CD4-positive, alpha-beta memory T cell (primary cell): Measurements from ENCODE around the gene ZFAND3. TPM values are rescaled to one million over a fixed set of nuclear protein-coding genes. Genes with fewer than 3 reads are reported as not detected.

Source experiments
- CTCF ChIA-PET: fragments of 350-600 bp; sonication (Branson Sonifier 250); formaldehyde crosslinking; loops from one replicate; lab custom pipeline; 2021; ENCODE audit warnings: inconsistent platforms; ENCODE audit not compliant: partially characterized antibody; lab: Charles Lee
- POLR2A ChIA-PET: fragments of 350-600 bp; sonication (Branson Sonifier 250); formaldehyde crosslinking; loops from one replicate; lab custom pipeline; 2021; ENCODE audit not compliant: partially characterized antibody; lab: Charles Lee
- DNase-seq, 5 donors: peaks; one replicate each; pipeline versions ENCODE4 v3.0.0 to v3.0.0-alpha.2; 2020 to 2022; ENCODE audit warnings: mixed read lengths in 1 of 5
- H3K27ac ChIP-seq: one replicate; pipeline ENCODE4 v1.7.0; 2013; ENCODE audit warnings: low read depth, low read length
- H3K27me3 ChIP-seq: 2 replicates; pipeline ENCODE4 v1.7.0; 2013; ENCODE audit warnings: mild to moderate bottlenecking, low read length, moderate library complexity; ENCODE audit not compliant: insufficient read depth
- H3K36me3 ChIP-seq: 2 replicates; pipeline ENCODE4 v1.7.0; 2013; ENCODE audit warnings: mild to moderate bottlenecking, low read length, moderate library complexity; ENCODE audit not compliant: insufficient read depth
- H3K4me1 ChIP-seq: 2 replicates; pipeline ENCODE4 v1.7.0; 2013; ENCODE audit warnings: mild to moderate bottlenecking, low read length, moderate library complexity; ENCODE audit not compliant: insufficient read depth
- H3K4me3 ChIP-seq, 2 donors: one replicate each; pipeline ENCODE4 v1.7.0; 2013; ENCODE audit warnings: low read length in 2 of 2, mild to moderate bottlenecking in 1 of 2
- H3K9me3 ChIP-seq, 2 donors: one replicate each; pipeline ENCODE4 v1.7.0; 2013; ENCODE audit warnings: low read length in 2 of 2, control low read depth in 1 of 2; ENCODE audit not compliant: control insufficient read depth in 1 of 2
- H3K27ac Mint-ChIP-seq, 7 donors: one replicate each; pipeline ENCODE4 v1.8.0; 2020 to 2021; ENCODE audit warnings: mixed read lengths in 7 of 7, mild to moderate bottlenecking in 6 of 7, inconsistent platforms in 3 of 7, moderate library complexity in 3 of 7
- H3K27me3 Mint-ChIP-seq, 2 donors: one replicate each; pipeline ENCODE4 v1.8.0; 2020 to 2021; ENCODE audit warnings: mixed read lengths in 2 of 2
- H3K36me3 Mint-ChIP-seq, 2 donors: one replicate each; pipeline ENCODE4 v1.8.0; 2020 to 2021; ENCODE audit warnings: mixed read lengths in 2 of 2, inconsistent platforms in 1 of 2, mild to moderate bottlenecking in 1 of 2
- H3K4me1 Mint-ChIP-seq, 4 donors: one replicate each; pipeline ENCODE4 v1.8.0; 2020 to 2021; ENCODE audit warnings: mixed read lengths in 4 of 4, mild to moderate bottlenecking in 1 of 4
- H3K4me3 Mint-ChIP-seq, 8 donors: one replicate each; pipeline ENCODE4 v1.8.0; 2020 to 2021; ENCODE audit warnings: mixed read lengths in 8 of 8, mild to moderate bottlenecking in 7 of 8, moderate library complexity in 6 of 8, inconsistent platforms in 3 of 8
- H3K9me3 Mint-ChIP-seq, 8 donors: one replicate each; pipeline ENCODE4 v1.8.0; 2020 to 2021; ENCODE audit warnings: mixed read lengths in 8 of 8, mild to moderate bottlenecking in 5 of 8, inconsistent platforms in 3 of 8, moderate library complexity in 1 of 8
- intact Hi-C: fragments of 100-400 bp; cut with micrococcal nuclease; formaldehyde crosslinking; loops from one replicate; pipeline ENCODE4 v1.15.1; 2023
- polyA plus RNA-seq, 2 donors: library from polyadenylated mRNA; unstranded; fragments of 300-500 nt; fragmentation: Illumina TruSeq; gene quantifications; one replicate each; pipeline ENCODE4 v1.2.3, GENCODE V29; 2021
- total RNA-seq, 2 experiments: library from RNA; stranded (reverse); gene quantifications; one replicate each; pipeline ENCODE4 v1.2.3, GENCODE V29; 2021

ZFAND3 gene
- total and polyA plus RNA-seq, 4 experiments from 2014 or later: 2.1 to 33.0 (median 20.1) TPM

GRCh38 chr6:37819802-37820717 lies 533 bp downstream of the ZFAND3 start:
- Mint-ChIP-seq H3K4me1 (peaks cover 42 to 73% (median 56%) of the 10 kb centered on the region in 4 donors), H3K36me3 (peaks cover 0 to 14% of the 10 kb centered on the region in 2 donors), H3K9me3 (no peaks in the 10 kb centered on the region), H3K27me3 (no peaks in the 10 kb centered on the region), H3K4me3 (peak overlapping the region; percentile 90 to 99 (median 98)), H3K27ac (peak overlapping the region; percentile 43 to 99 (median 91))
- intact Hi-C loops: loop anchor here (1.0 to 10.0 kb wide), 8 partner anchors 29 to 883 kb away; partner anchors contain the start of genes BTBD9, CMTR1, GLO1 and MDGA1
- ChIA-PET POLR2A (interaction anchor here (1.0 to 2.9 kb wide), 16 partner anchors 7 to 883 kb away, joined by 3 to 18 read pairs (median 6); partner anchors contain the start of genes BTBD9, CMTR1 and GLO1), CTCF (interaction anchor here (1.2 kb wide), 1 partner anchor 39 kb away, joined by 4 read pairs; no protein-coding TSS in a partner anchor)
- H3K36me3 ChIP-seq: no peaks in the 10 kb centered on the region
- DNase-seq: peak; percentile 15 to 76 (median 35)
- H3K9me3 ChIP-seq: no peaks in the 10 kb centered on the region
- peak overlapping the region; percentile 6 to 51 for H3K4me3 ChIP-seq
- H3K4me1 ChIP-seq: peaks cover 44% of the 10 kb centered on the region
- peak overlapping the region; percentile 82 for H3K27ac ChIP-seq
- no peaks in the 10 kb centered on the region for H3K27me3 ChIP-seq

- no peak for DNase-seq
- peak overlapping the region; percentile 6 to 51 for H3K4me3 ChIP-seq
- H3K9me3 ChIP-seq: no peaks in the 10 kb centered on the region
- peaks cover 47% of the 10 kb centered on the region for H3K4me1 ChIP-seq
- Mint-ChIP-seq H3K4me1 (peaks cover 45 to 79% (median 57%) of the 10 kb centered on the region in 4 donors), H3K27me3 (no peaks in the 10 kb centered on the region), H3K36me3 (peaks cover 0 to 14% of the 10 kb centered on the region in 2 donors), H3K9me3 (no peaks in the 10 kb centered on the region), H3K4me3 (peak overlapping the region; percentile 89 to 97 (median 92)), H3K27ac (peak overlapping the region; percentile 43 to 96 (median 89))
- no peaks in the 10 kb centered on the region for H3K27me3 ChIP-seq
- peak overlapping the region; percentile 54 for H3K27ac ChIP-seq
- H3K36me3 ChIP-seq: no peaks in the 10 kb centered on the region
- ChIA-PET CTCF (interaction anchor here (1.2 kb wide), 1 partner anchor 38 kb away, joined by 4 read pairs; no protein-coding TSS in a partner anchor), POLR2A (interaction anchor here (1.1 to 1.7 kb wide), 2 partner anchors 305 to 388 kb away, joined by 3 to 6 read pairs; partner anchors contain the start of gene CMTR1)
- intact Hi-C loops: no loop called here
Observed at GRCh38 chr6:37820718-37821079, 1.2 kb downstream of the ZFAND3 start.

- peak overlapping the region in 5 of 7 donors; percentile 3 to 89 (median 33) for H3K27ac Mint-ChIP-seq
- H3K4me1 ChIP-seq: peaks cover 55% of the 10 kb centered on the region
- no peaks in the 10 kb centered on the region for H3K9me3 ChIP-seq
- CTCF ChIA-PET: no interaction called here
- no peak for DNase-seq
- H3K9me3 Mint-ChIP-seq: no peaks in the 10 kb centered on the region
- H3K4me1 Mint-ChIP-seq: peaks cover 49 to 87% (median 62%) of the 10 kb centered on the region in 4 donors
- peaks cover 3 to 14% of the 10 kb centered on the region in 2 donors for H3K36me3 Mint-ChIP-seq
- peak overlapping the region; percentile 89 to 97 (median 92) for H3K4me3 Mint-ChIP-seq
- intact Hi-C loops: no loop called here
- H3K27ac ChIP-seq: peak overlapping the region; percentile 54
- H3K4me3 ChIP-seq: no peak overlapping the region
- no peaks in the 10 kb centered on the region for H3K27me3 ChIP-seq
- H3K27me3 Mint-ChIP-seq: no peaks in the 10 kb centered on the region
- POLR2A ChIA-PET: no interaction called here
- H3K36me3 ChIP-seq: no peaks in the 10 kb centered on the region
Observed at GRCh38 chr6:37821446-37821845, 1.9 kb downstream of the ZFAND3 start.

GRCh38 chr6:37822851-37823682 lies 3.5 kb downstream of the ZFAND3 start:
- peak overlapping the region; percentile 2 to 90 (median 34) for H3K4me3 Mint-ChIP-seq
- H3K9me3 Mint-ChIP-seq: no peaks in the 10 kb centered on the region
- H3K36me3 Mint-ChIP-seq: peaks cover 3 to 14% of the 10 kb centered on the region in 2 donors
- no peaks in the 10 kb centered on the region for H3K27me3 ChIP-seq
- intact Hi-C loops: no loop called here
- peaks cover 53 to 89% (median 69%) of the 10 kb centered on the region in 4 donors for H3K4me1 Mint-ChIP-seq
- H3K9me3 ChIP-seq: no peaks in the 10 kb centered on the region
- ChIA-PET POLR2A (no interaction called here), CTCF (no interaction called here)
- peak in 3 of 5 donors; percentile 5 to 12 (median 10) for DNase-seq
- no peaks in the 10 kb centered on the region for H3K36me3 ChIP-seq
- H3K4me1 ChIP-seq: peaks cover 62% of the 10 kb centered on the region
- H3K27ac Mint-ChIP-seq: peak overlapping the region in 6 of 7 donors; percentile 17 to 77 (median 58)
- H3K27me3 Mint-ChIP-seq: no peaks in the 10 kb centered on the region
- no peak overlapping the region for H3K27ac ChIP-seq
- H3K4me3 ChIP-seq: no peak overlapping the region

GRCh38 chr6:37824170-37824569 lies 4.6 kb downstream of the ZFAND3 start:
- no peak overlapping the region for H3K4me3 ChIP-seq
- Mint-ChIP-seq H3K9me3 (no peaks in the 10 kb centered on the region), H3K27ac (peak overlapping the region in 1 of 7 donors; percentile 15), H3K36me3 (peaks cover 3 to 7% of the 10 kb centered on the region in 2 donors), H3K4me3 (no peak overlapping the region), H3K4me1 (peaks cover 50 to 81% (median 67%) of the 10 kb centered on the region in 4 donors), H3K27me3 (no peaks in the 10 kb centered on the region)
- H3K36me3 ChIP-seq: no peaks in the 10 kb centered on the region
- H3K4me1 ChIP-seq: peaks cover 60% of the 10 kb centered on the region
- ChIA-PET CTCF (no interaction called here), POLR2A (no interaction called here)
- H3K27ac ChIP-seq: no peak overlapping the region
- no peak for DNase-seq
- intact Hi-C loops: no loop called here
- no peaks in the 10 kb centered on the region for H3K27me3 ChIP-seq
- no peaks in the 10 kb centered on the region for H3K9me3 ChIP-seq

DNA sequence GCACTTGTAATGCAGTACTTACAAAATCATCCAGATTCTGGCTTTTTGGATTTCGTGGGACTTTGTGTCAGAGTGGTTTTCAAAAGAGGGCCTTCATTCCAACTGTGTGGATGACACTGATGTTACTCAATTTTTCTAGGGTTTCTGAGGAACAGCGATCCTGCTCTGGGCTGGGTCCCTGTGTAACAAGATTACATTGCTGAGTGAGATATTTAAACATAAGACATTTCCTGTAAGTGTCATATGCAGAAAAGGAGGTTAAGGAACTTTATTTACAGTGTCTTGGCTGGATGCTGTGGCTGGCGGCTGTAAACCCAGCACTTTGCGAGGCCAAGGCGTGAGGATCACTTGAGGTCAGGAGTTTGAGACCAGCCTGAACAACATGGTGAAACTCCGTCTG lies 6.7 kb downstream of the ZFAND3 start:
- CTCF ChIA-PET: interaction anchor here (2.9 kb wide), 1 partner anchor 33 kb away, joined by 14 read pairs; no protein-coding TSS in a partner anchor
- no peak for DNase-seq
- Histone ChIP-seq H3K4me3 (no peak overlapping the region), H3K4me1 (peaks cover 63% of the 10 kb centered on the region), H3K27ac (no peak overlapping the region), H3K27me3 (no peaks in the 10 kb centered on the region), H3K36me3 (no peaks in the 10 kb centered on the region), H3K9me3 (no peaks in the 10 kb centered on the region)
- Mint-ChIP-seq H3K4me1 (peaks cover 53 to 86% (median 71%) of the 10 kb centered on the region in 4 donors), H3K9me3 (no peaks in the 10 kb centered on the region), H3K4me3 (peak overlapping the region in 2 of 8 donors; percentile 31 to 51), H3K27me3 (no peaks in the 10 kb centered on the region), H3K27ac (peak overlapping the region in 2 of 7 donors; percentile 11 to 50), H3K36me3 (peaks cover under 1 to 3% of the 10 kb centered on the region in 2 donors)
- POLR2A ChIA-PET: no interaction called here
- intact Hi-C loops: no loop called here
